HG03439 (cell line): Measurements from ENCODE around the gene MCF2L2.

Source experiments
- ATAC-seq: cut with Tn5 transposase; IDR thresholded peaks from one replicate; pipeline ENCODE4 v1.9.1; 2021; ENCODE audit warnings: mild to moderate bottlenecking, moderate library complexity; ENCODE audit not compliant: unreplicated experiment

Gene MCF2L2

DNA sequence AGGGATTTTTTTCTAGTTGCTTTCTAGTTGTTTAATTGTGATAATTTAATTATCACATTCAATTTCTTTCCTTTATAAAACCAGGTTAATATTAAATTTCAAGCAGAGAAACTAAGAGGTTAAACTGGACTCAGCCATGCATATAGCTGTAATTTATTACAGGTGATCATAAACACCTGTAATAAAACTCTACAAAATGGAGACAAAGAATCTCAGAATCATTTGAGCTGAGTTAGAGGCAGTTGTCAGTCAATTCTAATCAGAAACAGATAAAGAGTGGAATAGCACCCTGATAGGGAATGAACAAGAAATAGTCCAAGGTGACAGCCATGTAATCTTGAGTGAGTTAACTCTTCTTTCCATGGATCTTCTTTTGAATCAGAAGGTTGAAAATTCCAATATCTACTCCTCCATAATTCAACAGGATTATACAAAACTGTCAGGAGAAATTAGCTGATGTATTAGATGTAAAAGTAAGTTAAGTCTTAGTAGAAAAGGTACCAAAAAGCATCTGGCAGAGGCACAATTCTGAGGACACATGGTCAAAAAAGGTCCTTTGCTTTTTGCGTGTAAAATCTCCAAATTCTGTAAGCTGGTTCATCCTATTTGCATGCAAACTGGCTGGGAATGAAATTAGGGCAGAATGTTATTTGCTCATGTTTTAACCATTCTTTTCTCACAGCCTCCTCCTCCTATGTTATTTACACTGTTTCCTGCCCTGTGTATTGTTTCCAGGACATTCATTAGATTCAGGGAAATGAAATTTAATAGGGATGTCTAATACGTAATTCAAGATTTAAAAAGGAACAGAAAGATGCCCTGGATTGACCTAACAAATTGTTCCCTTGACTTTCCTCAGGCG is 214.8 kb downstream of the MCF2L2 start:
- ATAC-seq, result no peak

- no peak for ATAC-seq
Observed at GRCh38 chr3:183212565-183212964, 215.9 kb downstream of the MCF2L2 start.

GRCh38 chr3:183212096-183212495 is 216.3 kb downstream of the MCF2L2 start:
- ATAC-seq, result no peak

- no peak for ATAC-seq
Observed at GRCh38 chr3:183211352-183211751, 217.1 kb downstream of the MCF2L2 start.

DNA sequence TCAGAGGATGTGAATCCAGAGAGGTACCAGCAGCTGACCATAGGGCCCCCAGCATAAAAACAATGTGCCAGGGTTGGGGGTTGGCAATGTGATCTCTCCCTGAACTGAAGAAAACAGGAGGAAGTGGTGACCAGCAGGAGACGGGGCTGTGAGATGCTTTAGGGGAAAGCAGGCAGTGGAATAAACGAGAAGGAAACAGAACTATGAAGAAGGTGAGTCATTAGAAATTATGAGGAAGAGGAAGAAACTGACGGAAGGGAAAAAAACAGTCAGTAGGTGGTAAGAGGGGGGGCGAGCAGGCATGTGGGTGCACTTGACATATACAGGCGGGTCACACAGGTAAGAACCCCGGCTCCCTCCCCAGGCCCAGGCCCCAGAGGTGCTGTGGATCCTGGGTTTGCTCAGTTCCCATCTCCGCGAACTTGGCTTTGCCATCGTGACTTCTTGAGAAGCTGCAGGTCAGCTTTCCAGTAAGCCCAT is 217.5 kb downstream of the MCF2L2 start:
- ATAC-seq, result no peak

- no peak for ATAC-seq
Observed at GRCh38 chr3:183210341-183210740, 218.1 kb downstream of the MCF2L2 start.

DNA sequence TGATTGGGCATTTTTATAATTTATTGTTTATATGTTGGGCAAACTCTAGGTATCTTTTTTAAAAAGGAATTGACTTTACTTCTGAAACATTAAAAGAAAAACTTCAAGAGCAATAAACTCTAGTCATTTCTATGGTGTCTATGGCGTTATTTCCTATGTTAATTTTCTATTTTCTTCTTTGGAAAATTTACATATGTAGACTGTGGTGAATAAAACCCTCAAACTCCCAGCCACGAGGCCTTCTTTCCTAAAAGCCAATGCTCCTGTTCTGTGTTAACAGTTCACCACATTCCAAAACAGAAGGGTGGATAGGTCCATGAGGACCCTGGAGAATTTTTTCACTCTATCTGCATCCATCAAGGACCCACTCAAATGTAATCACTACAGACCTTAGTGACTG is 219.6 kb downstream of the MCF2L2 start:
- no peak for ATAC-seq

- ATAC-seq, result no peak
Observed at GRCh38 chr3:183208260-183208659, 220.2 kb downstream of the MCF2L2 start.

DNA sequence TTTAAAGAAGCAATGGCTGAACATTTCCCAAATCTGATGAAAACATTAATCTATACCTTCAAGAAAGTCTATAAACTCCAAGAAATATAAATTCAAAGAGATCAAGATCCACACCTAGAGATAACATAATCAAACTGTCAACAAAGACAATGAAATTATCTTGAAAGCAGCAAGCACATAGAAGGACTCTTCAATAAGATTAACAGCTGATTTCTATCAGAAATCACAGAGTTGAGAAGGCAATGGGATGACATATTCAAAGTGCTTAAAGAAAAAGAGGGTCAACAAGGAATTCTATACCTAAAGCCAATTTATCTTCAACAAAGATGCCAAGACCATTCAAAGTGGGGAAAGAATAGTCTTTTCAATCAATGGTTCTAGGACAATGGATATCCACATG is 224.7 kb downstream of the MCF2L2 start:
- no peak for ATAC-seq

DNA sequence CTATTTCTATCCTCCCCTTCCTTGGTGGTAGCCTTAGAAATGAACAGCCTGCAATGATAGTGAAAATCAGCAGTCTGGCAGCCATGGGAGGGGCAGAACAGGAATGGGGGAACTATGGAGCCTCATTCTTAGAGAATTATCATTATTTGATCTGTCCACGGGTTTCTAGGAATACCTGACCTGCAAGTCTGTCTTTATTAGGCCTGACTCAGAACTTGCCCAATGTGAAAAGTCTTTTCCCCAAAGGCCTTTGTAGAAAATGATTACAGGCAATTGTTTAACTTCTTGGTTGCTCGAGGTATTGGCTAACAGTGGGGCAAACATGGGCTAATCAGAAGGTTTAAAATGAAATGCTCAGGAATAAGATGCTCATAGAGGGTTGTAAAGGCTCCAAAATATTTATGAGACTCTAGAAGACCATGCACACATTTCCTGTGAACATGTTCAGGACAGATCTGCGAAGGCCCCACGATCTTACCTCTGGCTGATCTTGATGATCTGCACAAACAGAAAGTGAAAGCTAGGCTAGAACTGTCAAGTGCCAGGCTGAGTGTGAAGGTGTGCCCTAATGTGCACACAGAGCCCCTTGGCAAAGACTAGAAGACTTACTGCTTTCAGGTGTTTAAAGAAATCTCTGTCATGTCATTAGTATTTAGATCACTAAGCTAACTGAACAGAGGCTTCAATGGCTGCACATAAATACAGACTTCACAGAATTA is 226.3 kb downstream of the MCF2L2 start:
- no peak for ATAC-seq

GRCh38 chr3:183198939-183199338 is 229.5 kb downstream of the MCF2L2 start:
- no peak for ATAC-seq

GRCh38 chr3:183197734-183198133 is 230.7 kb downstream of the MCF2L2 start:
- no peak for ATAC-seq

DNA sequence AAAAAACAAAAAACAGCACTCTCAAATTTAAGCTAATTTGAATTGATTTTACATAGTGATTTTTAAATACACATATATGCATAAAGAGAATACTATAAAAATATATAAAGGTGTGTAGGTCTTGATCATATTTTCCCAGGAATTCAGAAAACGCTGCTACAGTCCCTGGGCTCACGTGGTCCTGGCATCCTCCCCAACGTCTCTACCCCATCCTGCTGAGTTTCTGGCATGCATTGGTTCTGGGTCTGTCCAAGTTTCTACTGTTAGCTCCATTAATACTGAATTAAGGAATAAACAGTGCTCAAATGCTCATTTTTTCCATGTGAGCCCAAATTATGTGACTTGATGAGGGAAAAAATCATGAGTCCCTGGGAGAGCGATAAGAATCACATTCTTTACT is 233.2 kb downstream of the MCF2L2 start:
- no peak for ATAC-seq

DNA sequence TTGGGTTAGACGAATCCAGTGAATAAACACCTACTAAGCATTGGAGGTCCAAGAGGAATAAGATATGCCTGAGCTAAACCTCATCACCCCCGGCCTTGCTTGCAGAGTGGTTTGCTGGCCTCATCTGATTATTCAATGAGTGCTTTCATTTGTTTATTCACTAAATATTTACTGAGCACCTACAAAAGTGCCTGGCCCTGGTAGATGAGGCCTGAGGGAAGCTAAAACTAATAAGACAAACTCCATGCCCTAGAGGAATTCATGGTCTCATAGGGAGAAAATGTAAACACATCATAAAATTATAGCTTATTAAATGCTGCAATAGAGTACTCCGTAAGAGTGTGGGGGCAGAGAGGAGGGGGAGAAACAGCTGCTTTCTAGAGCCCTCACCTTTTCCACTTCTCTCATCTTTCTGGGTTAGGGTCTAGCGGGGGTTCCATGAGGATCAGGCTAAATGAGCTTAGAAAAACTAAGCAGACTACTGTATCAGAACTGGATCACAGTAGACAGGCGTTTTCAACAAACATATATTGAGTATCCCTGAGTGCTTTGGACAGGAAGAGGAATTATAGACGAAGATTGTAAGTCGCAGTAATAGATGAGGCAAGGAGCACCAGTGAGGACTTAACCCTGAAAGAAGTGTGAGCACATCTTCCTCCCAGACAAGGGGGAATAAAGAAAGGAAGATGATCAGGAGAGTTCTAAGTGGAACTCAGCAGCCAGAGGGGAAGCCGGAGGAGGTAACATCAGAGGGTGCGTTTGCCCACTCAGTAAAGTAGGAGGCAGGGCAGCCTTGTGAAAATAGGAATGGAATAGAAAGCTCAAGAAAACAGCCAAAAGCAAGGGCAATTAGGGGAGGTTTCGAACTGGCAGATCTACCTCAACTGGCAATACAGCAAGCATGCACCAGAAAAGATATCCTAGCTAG is 234.4 kb downstream of the MCF2L2 start:
- ATAC-seq, result no peak

DNA sequence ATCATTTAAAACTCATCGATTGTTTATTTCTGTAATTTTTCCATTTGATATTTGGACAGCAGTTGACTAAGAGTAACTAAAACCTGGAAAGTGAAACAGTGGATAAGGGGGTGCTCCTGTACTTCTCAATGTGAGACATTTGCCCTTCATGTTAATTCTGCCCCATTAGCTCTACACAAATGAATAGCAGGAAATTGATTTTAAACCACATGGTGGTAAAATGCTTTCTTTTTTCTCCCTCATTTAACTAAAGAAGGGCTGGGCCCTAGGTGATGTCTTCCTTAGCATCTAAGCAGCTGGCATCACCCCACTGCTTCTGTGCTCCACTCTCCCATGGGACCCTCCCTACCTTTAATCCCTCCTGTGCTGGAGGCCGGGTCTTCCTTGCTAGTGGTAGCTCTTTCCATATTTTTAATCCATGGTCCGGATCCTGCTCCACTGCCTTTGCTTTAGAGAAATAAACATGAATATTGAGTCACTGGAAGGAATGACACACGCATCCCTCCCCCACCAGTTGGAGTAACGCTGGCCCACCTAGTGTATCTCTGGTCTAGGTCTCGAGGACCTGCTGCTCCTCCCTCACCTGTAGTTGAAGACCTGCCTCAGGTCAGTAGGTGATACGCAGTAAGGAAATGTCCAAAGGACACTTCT is 235.6 kb downstream of the MCF2L2 start:
- ATAC-seq, result no peak

DNA sequence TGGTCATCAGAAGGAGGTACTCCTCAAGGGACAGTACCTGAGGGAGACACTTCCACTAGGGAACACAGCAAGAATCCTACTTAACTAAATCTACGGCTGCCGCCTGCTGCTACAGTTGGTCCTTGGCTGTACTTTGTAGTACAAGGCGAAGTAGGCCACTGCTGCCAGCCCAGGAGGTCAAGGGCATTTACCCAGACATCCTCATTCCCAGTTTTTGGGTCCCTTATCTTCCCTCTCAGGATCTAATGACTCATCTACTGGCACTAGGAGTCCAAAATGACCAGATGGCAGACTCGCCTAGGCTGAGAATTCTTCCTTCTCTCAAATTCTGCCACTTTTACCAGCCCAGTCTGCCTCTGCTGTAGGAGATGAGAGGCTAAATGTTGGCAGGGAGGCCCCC is 238.8 kb downstream of the MCF2L2 start:
- ATAC-seq, result no peak

DNA sequence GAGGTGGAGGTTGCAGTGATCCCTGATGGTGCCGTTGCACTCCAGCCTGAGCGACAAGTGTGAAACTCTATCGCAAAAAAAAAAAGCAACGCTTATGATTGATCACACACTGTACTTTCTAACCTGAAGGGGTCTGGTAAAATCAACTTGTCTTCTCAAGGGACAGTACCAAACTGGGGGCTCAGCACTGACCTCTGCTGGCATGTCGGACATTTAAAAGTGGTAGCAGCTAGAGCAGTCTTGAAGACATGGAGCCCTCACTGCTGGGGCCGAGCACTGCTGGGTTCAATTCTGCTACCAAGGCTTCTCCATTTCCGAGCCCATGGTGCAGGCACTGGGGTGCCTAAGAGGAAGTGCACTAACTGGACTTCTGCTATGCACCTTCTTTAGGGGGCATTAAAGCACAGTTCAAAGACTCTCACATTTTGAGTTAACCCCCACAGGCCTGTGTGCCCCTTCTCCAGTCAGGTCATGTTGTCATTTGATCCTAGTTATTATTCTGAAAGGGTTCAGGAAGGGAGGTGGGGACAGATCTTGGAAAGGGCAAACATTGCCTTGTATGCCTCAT is 239.4 kb downstream of the MCF2L2 start:
- ATAC-seq, result no peak

DNA sequence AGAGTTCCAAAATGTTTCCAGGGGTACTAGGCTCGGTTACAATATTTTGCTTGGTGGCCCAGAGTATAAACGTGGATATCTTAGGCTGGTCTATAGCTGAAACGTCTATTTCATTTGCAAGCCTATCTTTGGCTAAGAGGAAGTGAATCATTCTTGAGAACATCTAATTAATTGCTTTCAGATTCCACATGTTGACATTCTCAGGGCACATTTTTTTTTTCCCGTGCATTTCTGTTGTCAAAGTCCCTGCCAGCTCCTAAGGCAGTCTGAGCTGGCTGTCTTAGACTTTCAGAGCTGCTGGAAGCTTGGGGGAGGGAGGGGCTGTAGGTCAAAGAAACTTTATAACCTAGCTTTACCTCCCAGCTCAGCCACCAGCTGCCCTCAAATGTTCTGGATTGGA is 242.7 kb downstream of the MCF2L2 start:
- ATAC-seq, result no peak

DNA sequence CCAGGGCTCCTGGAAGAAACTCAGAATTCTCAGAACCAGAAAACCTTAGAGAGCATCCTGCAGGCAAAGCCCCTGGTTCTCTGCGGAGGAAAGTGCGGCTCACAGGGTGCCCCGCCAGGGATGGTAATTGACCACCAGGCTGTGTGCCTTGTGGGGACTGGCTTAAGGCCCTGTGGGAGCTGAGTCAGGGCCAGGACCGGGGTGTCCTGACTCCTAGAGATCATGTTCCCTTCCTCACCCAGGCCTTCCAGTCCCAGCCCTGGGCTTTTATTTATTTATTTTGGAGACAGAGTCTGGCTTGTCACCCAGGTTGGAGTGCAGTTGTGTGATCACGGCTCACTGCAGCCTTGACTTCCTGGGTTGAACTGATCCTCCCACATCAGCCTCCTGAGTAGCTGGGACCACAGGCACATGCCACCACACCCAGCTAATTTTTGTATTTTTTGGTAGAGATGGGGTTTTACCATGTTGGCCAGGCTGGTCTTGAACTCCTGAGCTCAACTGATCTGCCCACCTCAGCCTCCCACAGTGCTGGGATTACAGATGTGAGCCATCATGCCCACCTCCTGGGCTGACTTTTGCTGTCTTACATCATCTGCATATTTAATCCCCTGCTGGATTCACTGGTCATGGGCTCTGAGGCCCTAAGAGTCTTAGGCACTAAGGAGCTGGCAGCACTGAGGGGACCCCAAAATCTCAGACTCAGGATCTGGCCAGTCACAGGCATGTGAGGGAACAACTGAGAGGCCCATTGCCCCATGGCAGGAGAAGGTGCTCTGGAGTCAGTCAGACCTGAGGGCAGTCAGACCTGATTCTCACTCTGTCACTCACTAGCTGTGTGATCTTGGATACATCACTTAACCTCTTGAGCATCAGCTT is 245.4 kb downstream of the MCF2L2 start:
- ATAC-seq, result no peak
